ENCODE data around the gene PPIL6. TPM values are rescaled to one million over a fixed set of nuclear protein-coding genes. Genes with fewer than 3 reads are reported as not detected.

PPIL6 gene
- total RNA-seq, 1 donor from 2014 or later = 3.9 TPM

GRCh38 chr6:109397020-109397419 is 43.4 kb downstream of the PPIL6 start:
- Histone ChIP-seq H3K27ac (replicated peaks) (no peak overlapping the region), H3K4me1 (no peaks in the 10 kb centered on the region), H3K9me3 (replicated peaks) (no peaks in the 10 kb centered on the region), H3K36me3 (no peaks in the 10 kb centered on the region), H3K27me3 (ENCODE audit: low read depth) (no peaks in the 10 kb centered on the region), H3K4me3 (no peak overlapping the region)
- intact Hi-C loops (cut with micrococcal nuclease) = no loop called here
- no peak for DNase-seq
- TF ChIP-seq CTCF (IDR thresholded peaks at IDR 0.05; ENCODE audit: borderline replicate concordance) = peak; percentile 41

GRCh38 chr6:109396046-109396718 is 44.2 kb downstream of the PPIL6 start:
- Histone ChIP-seq H3K27me3 (ENCODE audit: low read depth) (no peaks in the 10 kb centered on the region), H3K27ac (replicated peaks) (no peak overlapping the region), H3K4me3 (no peak overlapping the region), H3K4me1 (no peaks in the 10 kb centered on the region), H3K9me3 (replicated peaks) (no peaks in the 10 kb centered on the region), H3K36me3 (no peaks in the 10 kb centered on the region)
- intact Hi-C loops (cut with micrococcal nuclease) = no loop called here
- TF ChIP-seq CTCF (IDR thresholded peaks at IDR 0.05; ENCODE audit: borderline replicate concordance) = no peak
- no peak for DNase-seq

- intact Hi-C loops (cut with micrococcal nuclease) = no loop called here
- DNase-seq = no peak
- H3K9me3 ChIP-seq (replicated peaks) = no peaks in the 10 kb centered on the region
- no peaks in the 10 kb centered on the region for H3K36me3 ChIP-seq
- H3K4me1 ChIP-seq = peaks cover 20% of the 10 kb centered on the region
- no peak overlapping the region for H3K27ac ChIP-seq (replicated peaks)
- H3K27me3 ChIP-seq (ENCODE audit: low read depth) = no peaks in the 10 kb centered on the region
- no peak for TF ChIP-seq CTCF (IDR thresholded peaks at IDR 0.05; ENCODE audit: borderline replicate concordance)
- H3K4me3 ChIP-seq = no peak overlapping the region
Observed at GRCh38 chr6:109393886-109394281, 46.5 kb downstream of the PPIL6 start.

- TF ChIP-seq CTCF (IDR thresholded peaks at IDR 0.05; ENCODE audit: borderline replicate concordance) = no peak
- Histone ChIP-seq H3K27ac (replicated peaks) (no peak overlapping the region), H3K4me1 (peaks cover 20% of the 10 kb centered on the region), H3K27me3 (ENCODE audit: low read depth) (no peaks in the 10 kb centered on the region), H3K36me3 (no peaks in the 10 kb centered on the region), H3K9me3 (replicated peaks) (no peaks in the 10 kb centered on the region), H3K4me3 (no peak overlapping the region)
- no peak for DNase-seq
- intact Hi-C loops (cut with micrococcal nuclease) = no loop called here
Observed at GRCh38 chr6:109393157-109393885, 47.1 kb downstream of the PPIL6 start.

GRCh38 chr6:109389650-109390274 is 50.7 kb downstream of the PPIL6 start:
- peaks cover 21% of the 10 kb centered on the region for H3K4me1 ChIP-seq
- no peaks in the 10 kb centered on the region for H3K9me3 ChIP-seq (replicated peaks)
- peak overlapping the region; percentile 67 for H3K27ac ChIP-seq (replicated peaks)
- no peaks in the 10 kb centered on the region for H3K36me3 ChIP-seq
- intact Hi-C loops (cut with micrococcal nuclease) = loop anchor here (10.0 kb wide), 1 partner anchor 285 kb away; no protein-coding TSS in a partner anchor
- no peak overlapping the region for H3K4me3 ChIP-seq
- no peak for TF ChIP-seq CTCF (IDR thresholded peaks at IDR 0.05; ENCODE audit: borderline replicate concordance)
- DNase-seq = no peak
- no peaks in the 10 kb centered on the region for H3K27me3 ChIP-seq (ENCODE audit: low read depth)

Measured in left ventricle myocardium inferior (tissue), 1 donor.